HEK293 (cell line): ENCODE data around the gene SHLD1.

Experiments used
- CTCF ChIA-PET: fragments of 350-600 bp; formaldehyde crosslinking; extraction: SDS; loops from one replicate; lab custom pipeline; 2021; ENCODE audit warnings: antibody characterized with exemption; lab: Yijun Ruan, JAX
- POLR2A ChIA-PET: fragments of 300-600 bp; formaldehyde crosslinking; extraction: SDS; loops from one replicate; lab custom pipeline; 2020; ENCODE audit warnings: antibody characterized with exemption, inconsistent platforms; lab: Yijun Ruan, JAX
- H3K27ac ChIP-seq: fragments of 200-500 bp; sonication (Bioruptor generic); 2 replicates; pipeline ENCODE4 v1.5.1; 2014; ENCODE audit warnings: low read depth, low read length, control low read depth, inconsistent platforms; ENCODE audit errors: extremely low read depth
- H3K36me3 ChIP-seq, 2 experiments: fragments of 200-500 bp in 1 of 2; sonication (Bioruptor generic) in 1 of 2; 1 replicate in 1 of 2; 2 replicates in 1 of 2; pipeline ENCODE4 v1.5.1; 2014 to 2017; ENCODE audit warnings: inconsistent platforms in 2 of 2, low read length in 2 of 2; ENCODE audit not compliant: control insufficient read depth in 2 of 2, insufficient read depth in 1 of 2
- H3K4me1 ChIP-seq: fragments of 200-500 bp; sonication (Bioruptor generic); 2 replicates; pipeline ENCODE4 v1.5.1; 2014; ENCODE audit warnings: mild to moderate bottlenecking, low read length, inconsistent platforms; ENCODE audit not compliant: control insufficient read depth, insufficient read depth
- H3K4me3 ChIP-seq: 2 replicates; pipeline ENCODE4 v1.5.1; 2011; ENCODE audit warnings: low read depth, mild to moderate bottlenecking, control low read depth, low read length, moderate library complexity
- H3K9me3 ChIP-seq: fragments of 200-500 bp; sonication (Bioruptor generic); 2 replicates; pipeline ENCODE4 v1.5.1; 2014; ENCODE audit warnings: low read depth, low read length, inconsistent platforms; ENCODE audit not compliant: control insufficient read depth, insufficient read depth
- HOXC10 ChIP-seq: sonication (generic); formaldehyde crosslinking; IDR thresholded peaks from 2 replicates; pipeline ENCODE4 v1.8.1; 2023; ENCODE audit warnings: mild to moderate bottlenecking, missing genetic modification reagents
- HOXD13 ChIP-seq: sonication (generic); formaldehyde crosslinking; IDR thresholded peaks from 2 replicates; pipeline ENCODE4 v1.8.0; 2022; ENCODE audit warnings: missing genetic modification reagents, borderline replicate concordance
- MZF1 ChIP-seq: fragments of 450-650 bp; formaldehyde crosslinking; IDR thresholded peaks from 2 replicates; pipeline ENCODE4 v1.5.1; 2017; ENCODE audit warnings: missing biosample characterization, missing genetic modification characterization, borderline replicate concordance
- PRDM6 ChIP-seq: fragments of 450-650 bp; formaldehyde crosslinking; IDR thresholded peaks from 2 replicates; pipeline ENCODE4 v1.5.1; 2017; ENCODE audit warnings: missing biosample characterization, missing genetic modification characterization
- SALL2 ChIP-seq: fragments of 450-650 bp; formaldehyde crosslinking; IDR thresholded peaks from 2 replicates; pipeline ENCODE4 v1.5.0; 2017; ENCODE audit warnings: missing biosample characterization, mild to moderate bottlenecking, missing genetic modification characterization, borderline replicate concordance
- ZNF18 ChIP-seq: fragments of 450-650 bp; formaldehyde crosslinking; IDR thresholded peaks from 2 replicates; pipeline ENCODE4 v1.5.1; 2016; ENCODE audit warnings: missing biosample characterization, missing genetic modification characterization
- ZNF211 ChIP-seq: fragments of 450-650 bp; formaldehyde crosslinking; IDR thresholded peaks from 2 replicates; pipeline ENCODE4 v1.5.1; 2016; ENCODE audit warnings: low read depth, missing biosample characterization, missing genetic modification characterization
- ZNF23 ChIP-seq: fragments of 450-650 bp; formaldehyde crosslinking; IDR thresholded peaks from 2 replicates; pipeline ENCODE4 v1.5.1; 2016; ENCODE audit warnings: missing biosample characterization, missing genetic modification characterization, borderline replicate concordance
- ZNF266 ChIP-seq: fragments of 450-650 bp; formaldehyde crosslinking; IDR thresholded peaks from 2 replicates; pipeline ENCODE4 v1.5.1; 2016; ENCODE audit warnings: missing biosample characterization, missing genetic modification characterization, low read depth
- ZNF280D ChIP-seq: fragments of 450-650 bp; formaldehyde crosslinking; IDR thresholded peaks from 2 replicates; pipeline ENCODE4 v1.5.1; 2016; ENCODE audit warnings: missing biosample characterization, missing genetic modification characterization
- ZNF324 ChIP-seq: fragments of 450-650 bp; formaldehyde crosslinking; IDR thresholded peaks from 2 replicates; pipeline ENCODE4 v1.5.1; 2016; ENCODE audit warnings: missing biosample characterization, missing genetic modification characterization
- ZNF48 ChIP-seq: fragments of 450-650 bp; formaldehyde crosslinking; IDR thresholded peaks from 2 replicates; pipeline ENCODE4 v1.5.1; 2016; ENCODE audit warnings: missing biosample characterization, missing genetic modification characterization
- ZNF521 ChIP-seq: fragments of 450-650 bp; formaldehyde crosslinking; IDR thresholded peaks from 2 replicates; pipeline ENCODE4 v1.5.1; 2017; ENCODE audit warnings: missing biosample characterization, mild to moderate bottlenecking, missing genetic modification characterization
- ZNF558 ChIP-seq: fragments of 450-650 bp; formaldehyde crosslinking; IDR thresholded peaks from 2 replicates; pipeline ENCODE4 v1.5.1; 2016; ENCODE audit warnings: missing biosample characterization, missing genetic modification characterization
- ZNF580 ChIP-seq: fragments of 450-650 bp; formaldehyde crosslinking; IDR thresholded peaks from 2 replicates; pipeline ENCODE4 v1.5.1; 2016; ENCODE audit warnings: missing biosample characterization, missing genetic modification characterization
- ZNF701 ChIP-seq: fragments of 450-650 bp; formaldehyde crosslinking; IDR thresholded peaks from 2 replicates; pipeline ENCODE4 v1.5.1; 2016; ENCODE audit warnings: missing biosample characterization, missing genetic modification characterization
- ZNF777 ChIP-seq: fragments of 450-650 bp; formaldehyde crosslinking; IDR thresholded peaks from 2 replicates; pipeline ENCODE4 v1.5.1; 2017; ENCODE audit warnings: missing biosample characterization, missing genetic modification characterization, borderline replicate concordance
- TF ChIP-seq, protein P1 (sequence below): fragments of 450-650 bp; formaldehyde crosslinking; IDR thresholded peaks from 2 replicates; pipeline ENCODE4 v1.5.1; 2016; ENCODE audit warnings: missing biosample characterization, missing genetic modification characterization
- TF ChIP-seq, protein P2 (sequence below): fragments of 450-650 bp; IDR thresholded peaks from 2 replicates; pipeline ENCODE4 v1.5.1; 2018; ENCODE audit warnings: missing biosample characterization, mild to moderate bottlenecking, missing genetic modification characterization
- TF ChIP-seq, protein P3 (sequence below): fragments of 450-650 bp; formaldehyde crosslinking; IDR thresholded peaks from 2 replicates; pipeline ENCODE4 v1.5.1; 2016; ENCODE audit warnings: missing biosample characterization, missing genetic modification characterization, borderline replicate concordance

Gene SHLD1

DNA sequence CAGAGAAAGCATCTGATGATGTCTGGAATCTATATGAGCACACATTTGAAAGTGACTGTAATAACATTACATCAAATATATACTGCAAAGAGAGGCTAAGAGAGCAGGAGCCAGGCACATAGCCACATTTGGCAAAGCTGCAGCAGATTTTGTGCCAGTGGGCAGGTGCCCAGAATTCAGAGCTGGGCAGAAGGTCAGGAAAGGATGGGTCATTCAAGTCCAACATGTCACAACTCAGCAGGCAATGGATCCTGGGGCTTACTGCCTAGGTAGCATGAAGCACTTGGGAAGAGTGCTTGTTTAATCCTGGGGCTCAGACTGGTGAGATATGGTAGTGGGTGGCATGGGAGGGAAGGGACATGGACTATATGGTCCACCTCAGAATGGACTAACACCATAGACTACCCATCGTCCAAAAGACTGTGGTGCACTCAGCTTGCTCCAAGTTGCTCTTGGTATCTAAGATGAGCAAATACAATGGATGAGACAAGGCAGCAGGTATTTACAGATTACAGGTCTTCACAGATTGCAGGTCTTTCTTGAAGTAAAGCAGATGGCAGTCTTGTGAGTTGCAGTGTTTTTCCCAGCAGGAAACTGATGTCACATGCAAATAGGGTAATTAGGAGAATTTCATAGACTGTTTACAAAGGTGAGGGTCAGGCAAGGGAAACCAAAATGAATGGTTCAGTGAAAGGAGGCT lies 31.2 kb upstream of the SHLD1 start (continued):
- TF ChIP-seq, protein P1, sequence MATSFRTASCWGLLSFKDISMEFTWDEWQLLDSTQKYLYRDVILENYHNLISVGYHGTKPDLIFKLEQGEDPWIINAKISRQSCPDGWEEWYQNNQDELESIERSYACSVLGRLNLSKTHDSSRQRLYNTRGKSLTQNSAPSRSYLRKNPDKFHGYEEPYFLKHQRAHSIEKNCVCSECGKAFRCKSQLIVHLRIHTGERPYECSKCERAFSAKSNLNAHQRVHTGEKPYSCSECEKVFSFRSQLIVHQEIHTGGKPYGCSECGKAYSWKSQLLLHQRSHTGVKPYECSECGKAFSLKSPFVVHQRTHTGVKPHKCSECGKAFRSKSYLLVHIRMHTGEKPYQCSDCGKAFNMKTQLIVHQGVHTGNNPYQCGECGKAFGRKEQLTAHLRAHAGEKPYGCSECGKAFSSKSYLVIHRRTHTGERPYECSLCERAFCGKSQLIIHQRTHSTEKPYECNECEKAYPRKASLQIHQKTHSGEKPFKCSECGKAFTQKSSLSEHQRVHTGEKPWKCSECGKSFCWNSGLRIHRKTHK, result no peak
- TF ChIP-seq SALL2 (tag by site-specific recombination) (no peak), ZNF580 (tag by site-specific recombination) (no peak)

DNA sequence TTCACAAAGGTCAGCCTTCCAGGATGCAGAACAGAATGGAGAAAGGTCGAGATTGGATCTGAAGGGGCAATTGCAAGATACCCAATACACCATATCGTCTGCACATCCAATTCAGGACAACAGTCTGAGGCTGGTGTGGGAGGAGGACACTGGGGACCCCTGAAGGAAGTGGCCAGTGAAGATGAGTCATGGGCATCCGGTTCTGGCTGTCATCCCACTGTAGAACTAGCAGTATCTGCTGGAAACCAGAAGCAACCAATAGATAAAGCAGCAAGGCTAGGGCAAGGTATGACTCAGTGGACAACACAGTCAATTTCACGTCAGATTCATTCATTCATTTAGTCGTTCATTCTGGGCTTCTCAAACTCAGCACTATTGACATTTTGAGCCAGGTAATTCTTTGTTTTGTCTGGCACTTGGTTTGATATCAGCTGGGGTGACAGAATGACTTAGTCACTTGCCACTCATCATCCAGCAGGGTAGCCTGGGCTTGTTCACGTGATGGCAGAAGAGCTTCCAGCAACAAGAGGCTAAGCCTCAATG lies 30.3 kb upstream of the SHLD1 start:
- Histone ChIP-seq H3K4me1 (no peaks in the 10 kb centered on the region), H3K36me3 (no peaks in the 10 kb centered on the region)
- no peak for TF ChIP-seq MZF1 (tag by site-specific recombination)
- no peak for TF ChIP-seq ZNF18 (tag by site-specific recombination)
- TF ChIP-seq ZNF324 (tag by site-specific recombination), result no peak
- TF ChIP-seq, protein P2, sequence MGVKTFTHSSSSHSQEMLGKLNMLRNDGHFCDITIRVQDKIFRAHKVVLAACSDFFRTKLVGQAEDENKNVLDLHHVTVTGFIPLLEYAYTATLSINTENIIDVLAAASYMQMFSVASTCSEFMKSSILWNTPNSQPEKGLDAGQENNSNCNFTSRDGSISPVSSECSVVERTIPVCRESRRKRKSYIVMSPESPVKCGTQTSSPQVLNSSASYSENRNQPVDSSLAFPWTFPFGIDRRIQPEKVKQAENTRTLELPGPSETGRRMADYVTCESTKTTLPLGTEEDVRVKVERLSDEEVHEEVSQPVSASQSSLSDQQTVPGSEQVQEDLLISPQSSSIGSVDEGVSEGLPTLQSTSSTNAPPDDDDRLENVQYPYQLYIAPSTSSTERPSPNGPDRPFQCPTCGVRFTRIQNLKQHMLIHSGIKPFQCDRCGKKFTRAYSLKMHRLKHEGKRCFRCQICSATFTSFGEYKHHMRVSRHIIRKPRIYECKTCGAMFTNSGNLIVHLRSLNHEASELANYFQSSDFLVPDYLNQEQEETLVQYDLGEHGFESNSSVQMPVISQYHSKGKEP (tag by site-specific recombination), result no peak
- TF ChIP-seq ZNF558 (tag by site-specific recombination), result no peak
- TF ChIP-seq HOXD13, result no peak
- TF ChIP-seq ZNF280D (tag by site-specific recombination), result no peak
- TF ChIP-seq ZNF521, result no peak
- TF ChIP-seq, all 188 proteins: peak for 0
- ChIA-PET POLR2A (no interaction called here), CTCF (interaction anchor here (0.6 to 0.8 kb wide), 2 partner anchors 155 to 1032 kb away, joined by 3 to 4 read pairs; no protein-coding TSS in a partner anchor)
- Histone ChIP-seq H3K9me3 (no peaks in the 10 kb centered on the region), H3K27ac (no peak overlapping the region), H3K4me3 (no peak overlapping the region)

GRCh38 chr20:5720696-5721095 lies 29.5 kb upstream of the SHLD1 start:
- Histone ChIP-seq H3K9me3 (no peaks in the 10 kb centered on the region), H3K4me3 (no peak overlapping the region), H3K27ac (no peak overlapping the region), H3K4me1 (no peaks in the 10 kb centered on the region), H3K36me3 (no peaks in the 10 kb centered on the region)
- ChIA-PET POLR2A (no interaction called here), CTCF (interaction anchor here (0.6 to 0.7 kb wide), 2 partner anchors 88 to 1033 kb away, joined by 3 read pairs; no protein-coding TSS in a partner anchor)
- TF ChIP-seq PRDM6 (tag by site-specific recombination) (no peak), ZNF211 (tag by site-specific recombination) (0 out of 2 replicates have a peak, but pooled peaks have one; percentile 13), ZNF266 (tag by site-specific recombination) (no peak), ZNF777 (tag by site-specific recombination) (no peak), HOXC10 (CRISPR knock-in tag) (no peak), ZNF701 (no peak), ZNF23 (tag by site-specific recombination) (no peak), ZNF48 (tag by site-specific recombination) (no peak)
- TF ChIP-seq, protein P3, sequence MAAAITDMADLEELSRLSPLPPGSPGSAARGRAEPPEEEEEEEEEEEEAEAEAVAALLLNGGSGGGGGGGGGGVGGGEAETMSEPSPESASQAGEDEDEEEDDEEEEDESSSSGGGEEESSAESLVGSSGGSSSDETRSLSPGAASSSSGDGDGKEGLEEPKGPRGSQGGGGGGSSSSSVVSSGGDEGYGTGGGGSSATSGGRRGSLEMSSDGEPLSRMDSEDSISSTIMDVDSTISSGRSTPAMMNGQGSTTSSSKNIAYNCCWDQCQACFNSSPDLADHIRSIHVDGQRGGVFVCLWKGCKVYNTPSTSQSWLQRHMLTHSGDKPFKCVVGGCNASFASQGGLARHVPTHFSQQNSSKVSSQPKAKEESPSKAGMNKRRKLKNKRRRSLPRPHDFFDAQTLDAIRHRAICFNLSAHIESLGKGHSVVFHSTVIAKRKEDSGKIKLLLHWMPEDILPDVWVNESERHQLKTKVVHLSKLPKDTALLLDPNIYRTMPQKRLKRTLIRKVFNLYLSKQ, result no peak
